Omental fat pad (tissue), 4 donors: Measurements from ENCODE around the gene BSG. TPM values are rescaled to one million over a fixed set of nuclear protein-coding genes. Genes with fewer than 3 reads are reported as not detected.

ENCODE experiments used
- ATAC-seq: fragments of 150-250 bp; one replicate; pipeline ENCODE4 v1.9.1; 2016; ENCODE audit warnings: mild to moderate bottlenecking, moderate library complexity; ENCODE audit not compliant: low FRiP score
- DNase-seq: peaks from one replicate; pipeline ENCODE4 v3.0.0-alpha.2; 2019; ENCODE audit warnings: low spot score
- CTCF ChIP-seq, 3 donors: fragments of 450-650 bp; IDR thresholded peaks; one replicate each; pipeline ENCODE4 v1.5.1; 2016 to 2017; ENCODE audit warnings: antibody characterized with exemption in 3 of 3, mild to moderate bottlenecking in 3 of 3, moderate library complexity in 2 of 3
- total RNA-seq, 4 donors: library from RNA; depleted of rRNA; stranded (reverse); fragments of >200 nt; gene quantifications; one replicate each; pipeline ENCODE4 v1.1.0, GENCODE V29; 2016

The BSG gene
- total RNA-seq, 4 donors from 2014 or later, result 331 to 521 (median 417) TPM

DNA sequence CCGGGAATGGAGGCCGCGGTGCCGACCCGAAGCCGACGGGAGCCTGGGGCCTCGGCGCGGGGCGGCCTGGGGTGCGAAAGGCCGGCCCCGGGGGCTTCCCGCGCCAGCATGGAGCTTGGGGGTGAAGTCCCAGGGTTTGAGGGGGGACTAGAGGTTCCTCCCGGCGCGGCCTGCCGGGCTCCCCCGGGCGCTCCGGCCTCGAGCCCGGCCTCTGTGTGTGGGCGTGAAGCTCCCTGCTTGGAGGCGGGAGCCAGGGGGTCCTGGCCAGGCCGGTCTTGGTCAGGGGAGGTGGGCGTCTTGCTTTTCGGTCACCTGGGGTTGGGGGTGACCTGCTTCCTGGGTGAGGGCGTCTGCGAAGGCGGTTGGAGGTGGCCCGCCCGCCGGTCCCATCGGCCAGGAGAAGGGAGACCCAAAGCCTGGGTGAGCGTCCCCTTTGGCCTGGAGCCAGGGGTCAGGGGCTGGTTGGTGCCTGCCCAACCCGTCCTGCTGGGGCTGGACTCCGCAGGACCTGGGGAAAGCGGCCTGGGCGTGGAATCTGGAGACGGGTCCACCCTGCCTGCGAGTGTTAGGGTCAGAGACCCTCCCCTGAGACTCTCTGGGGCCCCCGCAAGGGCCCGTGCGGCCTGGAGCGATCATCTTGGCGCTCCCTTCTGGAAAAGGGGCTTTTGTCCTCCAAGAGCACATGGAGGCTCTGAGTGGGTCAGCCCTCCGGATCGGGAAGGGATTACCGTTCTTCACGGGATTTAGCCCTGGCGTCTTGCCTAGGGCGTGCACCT is 535 bp downstream of the BSG start:
- DNase-seq (no peak), ATAC-seq (peak; percentile 5)
- no peak for TF ChIP-seq CTCF (IDR thresholded peaks at IDR 0.05)

- no peak for ATAC-seq
- DNase-seq, result no peak
- no peak for TF ChIP-seq CTCF (IDR thresholded peaks at IDR 0.05)
These were observed 1.1 kb downstream of the BSG start for GRCh38 chr19:573519-573825.

- no peak for TF ChIP-seq CTCF (IDR thresholded peaks at IDR 0.05)
- ATAC-seq (peak; percentile 6), DNase-seq (no peak)
These were observed 2.5 kb downstream of the BSG start for GRCh38 chr19:574658-575526.

DNA sequence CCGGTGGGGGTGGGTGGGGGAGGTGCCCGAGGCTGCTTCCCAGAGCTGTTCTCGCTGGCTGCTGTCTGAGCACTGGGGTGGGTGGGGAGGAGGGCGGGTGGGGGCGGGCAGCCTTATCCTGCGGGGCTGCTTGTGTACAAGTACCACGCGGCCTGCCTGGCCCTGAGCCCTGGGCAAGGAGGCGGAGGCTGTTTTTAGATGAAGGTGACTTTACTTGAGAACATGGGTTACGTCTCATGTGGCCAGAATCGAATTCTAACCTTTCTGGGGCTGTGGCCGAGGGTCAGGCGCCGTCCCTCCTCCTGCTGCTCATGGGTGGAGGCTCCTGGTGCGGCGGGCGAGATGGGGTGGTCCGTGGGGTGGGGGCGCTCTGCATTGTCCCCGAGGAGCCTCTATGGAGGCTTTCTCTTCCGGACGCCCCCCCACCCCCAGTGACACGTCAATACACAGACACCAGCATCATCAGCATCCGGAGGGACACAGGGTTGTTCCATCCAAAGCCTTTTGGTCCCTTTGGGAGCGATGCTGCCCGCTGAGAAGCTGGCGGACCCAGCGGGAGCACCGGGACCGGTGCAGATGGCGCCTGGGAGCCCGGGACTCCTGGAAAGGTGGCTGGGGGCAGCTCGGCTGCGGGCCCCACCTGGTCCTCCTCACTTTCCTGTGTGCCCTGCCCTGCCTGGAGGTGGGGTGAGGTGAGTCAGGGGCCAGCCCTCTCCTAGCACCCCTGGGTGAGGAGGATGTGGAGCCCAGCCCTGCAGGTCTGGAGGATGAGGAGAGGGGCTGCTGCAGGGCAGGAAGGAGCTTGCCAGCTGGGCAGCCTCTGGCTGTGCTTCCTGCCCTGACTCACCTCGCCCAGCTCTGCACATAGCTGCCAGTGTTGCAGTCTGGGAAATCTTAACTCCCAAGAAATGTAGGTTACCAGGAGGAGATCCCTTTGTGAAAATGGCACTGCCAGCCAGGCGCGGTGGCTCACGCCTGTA is 3.4 kb downstream of the BSG start:
- no peak for TF ChIP-seq CTCF (IDR thresholded peaks at IDR 0.05)
- no peak for DNase-seq
- no peak for ATAC-seq

DNA sequence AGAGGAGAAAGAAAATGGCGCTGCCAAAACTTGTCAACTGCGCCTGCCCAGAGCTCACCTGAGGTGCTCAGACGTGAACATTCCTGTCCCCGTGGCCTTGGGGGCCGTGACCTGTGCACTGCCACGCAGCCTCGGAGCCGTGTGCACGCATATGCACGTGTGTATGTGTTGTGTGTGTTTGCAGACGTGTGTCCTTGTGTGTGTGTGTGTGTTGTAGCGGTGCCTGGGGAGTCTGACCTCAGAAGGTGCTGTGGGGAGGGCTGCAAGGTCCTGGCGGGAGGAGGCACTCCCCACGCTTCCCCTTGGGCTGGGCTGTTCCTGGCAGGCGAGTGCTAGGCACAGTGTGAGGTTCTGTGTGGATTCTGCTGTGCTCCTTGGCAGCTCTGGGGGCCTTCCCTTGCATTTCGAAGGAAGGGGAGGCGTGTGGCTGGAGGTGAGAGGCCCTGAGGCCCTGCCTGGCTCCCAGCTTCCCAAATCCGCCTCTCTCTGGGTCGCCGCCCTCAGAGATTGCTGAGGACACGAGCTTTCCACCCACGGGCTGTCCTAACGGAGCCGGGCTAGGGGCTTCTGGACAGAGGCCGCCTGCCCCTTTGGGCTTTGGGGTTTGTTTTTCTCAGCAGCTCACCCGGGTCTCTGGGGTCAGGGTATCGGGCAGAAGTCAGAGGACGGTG is 4.5 kb downstream of the BSG start:
- ATAC-seq (no peak), DNase-seq (no peak)
- no peak for TF ChIP-seq CTCF (IDR thresholded peaks at IDR 0.05)
